ENCODE measurements around the gene ERICH6B.

ERICH6B gene

GRCh38 chr13:45598597-45598996, 16.9 kb downstream of the ERICH6B start:
- no peak for DNase-seq

- DNase-seq: no peak
Measured at GRCh38 chr13:45596800-45597475, 18.6 kb downstream of the ERICH6B start.

GRCh38 chr13:45595965-45596364, 19.6 kb downstream of the ERICH6B start:
- no peak for DNase-seq

GRCh38 chr13:45594764-45595163, 20.8 kb downstream of the ERICH6B start:
- DNase-seq: no peak

GRCh38 chr13:45594227-45594626, 21.3 kb downstream of the ERICH6B start:
- DNase-seq: no peak

GRCh38 chr13:45592758-45593157, 22.8 kb downstream of the ERICH6B start:
- DNase-seq: no peak

GRCh38 chr13:45590066-45590465, 25.5 kb downstream of the ERICH6B start:
- DNase-seq: no peak

GRCh38 chr13:45587897-45588296, 27.6 kb downstream of the ERICH6B start:
- DNase-seq: no peak

- DNase-seq: no peak
Measured at GRCh38 chr13:45584816-45585215, 30.7 kb downstream of the ERICH6B start.

GRCh38 chr13:45582408-45583076, 33.0 kb downstream of the ERICH6B start:
- no peak for DNase-seq

- no peak for DNase-seq
Measured at GRCh38 chr13:45576466-45576865, 39.1 kb downstream of the ERICH6B start.

GRCh38 chr13:45575830-45576180, 39.7 kb downstream of the ERICH6B start:
- DNase-seq: no peak

GRCh38 chr13:45575146-45575829, 40.3 kb downstream of the ERICH6B start:
- no peak for DNase-seq

- no peak for DNase-seq
Measured at GRCh38 chr13:45565331-45565730, 50.2 kb downstream of the ERICH6B start.

- DNase-seq: no peak
Measured at GRCh38 chr13:45564133-45564776, 51.3 kb downstream of the ERICH6B start.

- DNase-seq: no peak
Measured at GRCh38 chr13:45554604-45555109, 60.9 kb downstream of the ERICH6B start.

- DNase-seq: no peak
Measured at GRCh38 chr13:45548281-45548680, 67.3 kb downstream of the ERICH6B start.

GRCh38 chr13:45546410-45546765, 69.2 kb downstream of the ERICH6B start:
- no peak for DNase-seq

- DNase-seq: no peak
Measured at GRCh38 chr13:45545686-45546409, 69.7 kb downstream of the ERICH6B start.

- DNase-seq: no peak
Measured at GRCh38 chr13:45544520-45544919, 71.0 kb downstream of the ERICH6B start.

- DNase-seq: no peak
Measured at GRCh38 chr13:45542878-45543277, 72.7 kb downstream of the ERICH6B start.

GRCh38 chr13:45542391-45542790, 73.1 kb downstream of the ERICH6B start:
- no peak for DNase-seq

- DNase-seq: no peak
Measured at GRCh38 chr13:45541806-45542205, 73.7 kb downstream of the ERICH6B start.

All from activated gamma-delta T cell (primary cell).